ENCODE results near the gene CXCR1.

DNA sequence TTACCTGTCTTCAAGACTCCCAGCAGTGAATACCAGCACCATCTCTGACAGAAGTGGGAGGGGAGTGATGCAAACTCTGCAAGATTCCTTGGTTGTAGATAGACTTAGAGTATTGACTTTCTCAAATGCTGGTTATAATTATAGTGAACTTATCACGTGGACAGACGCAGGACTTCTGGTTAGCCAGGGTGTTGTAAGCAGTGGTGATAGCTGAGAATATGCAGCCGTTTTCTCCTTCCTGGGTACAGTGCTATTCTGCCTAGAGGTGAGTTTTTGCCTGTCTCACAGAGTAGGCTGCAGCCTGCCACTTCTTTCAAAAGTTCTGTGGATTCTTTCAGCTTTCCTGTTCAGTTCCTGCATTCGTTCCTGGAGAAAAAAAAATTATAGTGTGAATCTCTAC lies 41.7 kb downstream of the CXCR1 start:
- TF ChIP-seq CTCF (IDR thresholded peaks at IDR 0.05; ENCODE audit: borderline replicate concordance, extremely low read depth, low read length, poor library complexity, severe bottlenecking) (no peak), EZH2 (IDR thresholded peaks at IDR 0.05; ENCODE audit: borderline replicate concordance, low read depth, low read length, severe bottlenecking) (no peak)

Data from DND-41 (cell line).